Stimulated activated CD8-positive, alpha-beta memory T cell treated with anti-CD3 and anti-CD28 coated beads, Interleukin-7, amount 100 ng/mL, for 4 hours (primary cell): ENCODE measurements around the gene PIGV.
"Not testable (repeated sequence)": the region's sequence is repeated elsewhere in the genome, so short reads cannot be mapped to it uniquely, and the experiment has no call there.

Source experiments
- DNase-seq, 2 donors: peaks; one replicate each; pipeline ENCODE4 v3.0.0-alpha.2; 2020; ENCODE audit warnings: low read depth in 2 of 2

Gene PIGV

DNA sequence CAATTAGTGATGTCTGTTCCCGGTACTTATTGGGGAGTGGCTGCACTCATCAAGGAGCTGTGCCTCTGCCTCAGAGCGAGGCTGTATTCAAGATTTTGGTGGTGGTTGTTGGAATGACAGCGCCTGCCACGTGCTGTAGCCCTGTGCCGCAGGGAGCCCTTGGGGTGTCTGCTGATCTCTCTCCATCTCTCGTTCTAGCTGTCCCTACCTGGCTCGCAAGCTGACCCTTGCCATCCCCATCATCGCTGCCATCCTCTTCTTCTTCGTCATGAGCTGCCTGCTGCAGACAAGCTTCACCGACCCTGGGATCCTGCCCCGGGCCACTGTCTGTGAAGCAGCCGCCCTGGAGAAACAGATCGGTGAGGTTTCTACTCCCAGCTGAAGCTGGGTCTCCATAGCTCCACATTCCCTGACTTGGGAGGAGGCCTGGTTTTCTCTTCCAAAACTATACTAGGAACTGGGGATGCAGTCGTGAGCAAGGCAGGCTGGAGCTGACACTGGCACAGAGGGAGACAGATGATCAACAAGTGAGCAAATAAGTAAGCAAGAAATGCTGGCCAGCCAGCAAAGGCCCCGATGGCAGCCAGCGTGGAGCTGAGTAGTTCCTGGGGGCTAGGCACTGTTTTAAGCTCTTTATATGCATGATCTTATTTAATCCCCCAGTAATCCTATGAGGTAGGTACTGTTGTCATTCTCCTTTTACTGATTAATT lies 44.7 kb downstream of the PIGV start:
- DNase-seq: no peak

GRCh38 chr1:26833432-26834405 lies 46.0 kb downstream of the PIGV start:
- DNase-seq: peak; percentile 84 to 86

GRCh38 chr1:26837665-26838064 lies 49.9 kb downstream of the PIGV start:
- not testable (repeated sequence) for DNase-seq

- peak in 1 of 2 donors; percentile 38 for DNase-seq
Measured at GRCh38 chr1:26838474-26839338, 51.0 kb downstream of the PIGV start.

GRCh38 chr1:26839339-26839722 lies 51.6 kb downstream of the PIGV start:
- no peak for DNase-seq

- DNase-seq: no peak
Measured at GRCh38 chr1:26839779-26840178, 52.0 kb downstream of the PIGV start.

DNA sequence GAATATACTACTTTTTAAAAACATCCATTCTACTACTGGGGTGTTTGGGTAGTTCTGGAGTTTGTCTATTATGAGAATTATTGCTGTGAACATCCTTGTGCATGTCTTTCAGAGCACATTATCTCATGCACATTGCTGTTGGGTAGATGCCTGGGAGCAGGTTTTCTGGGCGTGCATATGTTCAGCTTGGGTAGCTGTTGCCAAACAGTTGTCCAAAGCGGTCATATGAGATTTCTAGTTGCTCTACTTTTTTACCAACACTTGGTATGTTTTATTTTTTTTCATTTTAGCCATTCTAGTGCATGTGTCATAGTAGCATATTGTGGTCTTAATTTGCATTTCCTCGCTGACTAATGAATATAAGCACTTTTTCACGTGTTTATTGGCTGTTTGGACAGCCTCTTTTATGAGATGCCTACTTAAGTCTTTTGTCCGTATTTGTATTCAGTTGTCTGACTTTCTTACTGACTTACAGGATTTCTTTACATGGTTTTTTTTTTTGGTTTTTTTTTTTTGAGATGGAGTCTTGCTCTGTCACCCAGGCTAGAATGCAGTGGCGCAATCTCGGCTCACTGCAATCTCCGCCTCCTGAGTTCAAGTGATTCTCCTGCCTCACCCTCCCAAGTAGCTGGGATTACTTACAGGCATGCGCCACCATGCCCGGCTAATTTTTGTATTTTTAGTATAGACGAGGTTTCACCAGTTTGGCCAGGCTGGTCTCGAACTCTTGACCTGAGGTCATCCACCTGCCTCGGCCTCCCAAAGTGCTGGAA lies 56.9 kb downstream of the PIGV start:
- no peak for DNase-seq

DNA sequence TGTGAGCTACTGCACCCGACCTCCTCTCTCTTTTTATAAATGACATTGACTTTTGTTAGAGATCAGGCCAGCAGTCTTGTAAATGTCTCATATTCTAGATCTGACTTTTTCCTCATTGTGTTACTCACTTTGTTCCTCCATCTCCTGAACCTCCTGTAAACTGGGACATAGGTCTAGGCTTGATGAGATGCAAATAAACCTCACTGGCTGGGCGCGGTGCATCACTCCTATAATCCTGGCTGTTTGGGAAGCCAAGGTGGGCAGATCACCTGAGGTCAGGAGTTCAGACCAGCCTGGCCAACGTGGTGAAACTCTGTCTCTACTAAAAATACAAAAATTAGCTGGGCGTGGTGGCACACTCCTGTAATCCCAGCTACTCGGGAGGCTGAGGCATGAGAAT lies 60.1 kb downstream of the PIGV start:
- DNase-seq: not testable (repeated sequence)
